IPS-15b (cell line): ENCODE measurements around the gene AK6.
A peak's percentile ranks its signal among the peaks of the same experiment; 100 is the strongest.
"Not testable (repeated sequence)": the region's sequence is repeated elsewhere in the genome, so short reads cannot be mapped to it uniquely, and the experiment has no call there.

ENCODE experiments used
- H3K27me3 ChIP-seq: one replicate; pipeline ENCODE4 v1.6.1; 2013; ENCODE audit warnings: low read length; ENCODE audit not compliant: control insufficient read depth, insufficient read depth
- H3K36me3 ChIP-seq: one replicate; pipeline ENCODE4 v1.6.1; 2013; ENCODE audit warnings: low read length; ENCODE audit not compliant: control insufficient read depth, insufficient read depth
- H3K4me1 ChIP-seq: one replicate; pipeline ENCODE4 v1.6.1; 2013; ENCODE audit warnings: mild to moderate bottlenecking, low read length; ENCODE audit not compliant: control insufficient read depth, insufficient read depth
- H3K4me3 ChIP-seq: one replicate; pipeline ENCODE4 v1.5.1; 2013; ENCODE audit warnings: low read depth, low read length
- H3K9ac ChIP-seq: one replicate; pipeline ENCODE4 v1.6.1; 2013; ENCODE audit warnings: low read depth, mild to moderate bottlenecking, low read length
- H3K9me3 ChIP-seq: one replicate; pipeline ENCODE4 v1.6.1; 2013; ENCODE audit warnings: mild to moderate bottlenecking, low read length; ENCODE audit not compliant: control insufficient read depth, insufficient read depth

Gene AK6

GRCh38 chr5:69369340-69370121 lies at the start of gene AK6, which contains the start of the genes RAD17 and TAF9:
Gene AK6 (minus strand): TSS chr5:69369520. CDS start chr5:69369490, 30 bp downstream.
Gene RAD17 (plus strand): TSS chr5:69369818. CDS start chr5:69372209, 2,391 bp downstream.
Gene TAF9 (minus strand): TSS chr5:69369520. CDS start chr5:69365737, 3,783 bp downstream.
- Histone ChIP-seq H3K4me1 (peaks cover 3% of the 10 kb centered on the region), H3K9me3 (no peaks in the 10 kb centered on the region), H3K9ac (peak within 1 kb of the TSS; percentile 99), H3K36me3 (peaks cover 9% of the 10 kb centered on the region), H3K4me3 (peak within 1 kb of the TSS; percentile 63), H3K27me3 (no peaks in the 10 kb centered on the region)

DNA sequence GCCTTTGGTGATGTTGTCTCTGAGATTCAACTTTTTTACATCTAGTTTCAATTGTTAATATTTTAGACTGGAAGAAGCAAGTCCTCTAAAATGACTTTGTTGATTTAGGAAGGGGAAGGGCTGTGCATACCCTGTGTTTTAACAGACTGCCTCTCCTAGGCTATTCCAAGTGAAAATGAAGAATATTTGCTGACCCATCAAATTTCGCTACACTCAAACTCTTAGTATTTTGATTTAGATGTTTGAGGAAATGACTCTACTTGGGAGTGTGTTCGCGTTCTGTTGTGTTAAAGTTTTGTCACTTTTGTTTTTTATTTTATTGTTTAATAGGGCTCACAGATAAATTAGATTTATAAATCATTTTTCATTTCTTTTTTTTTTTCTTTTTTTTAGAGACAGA lies 49.2 kb upstream of the AK6 start:
- Histone ChIP-seq H3K27me3 (no peaks in the 10 kb centered on the region), H3K9me3 (no peaks in the 10 kb centered on the region), H3K4me1 (peaks cover 4% of the 10 kb centered on the region), H3K9ac (no peak overlapping the region), H3K36me3 (peaks cover 9% of the 10 kb centered on the region), H3K4me3 (no peak overlapping the region)

GRCh38 chr5:69416699-69417098 lies 47.4 kb upstream of the AK6 start:
- Histone ChIP-seq H3K4me3 (no peak overlapping the region), H3K27me3 (no peaks in the 10 kb centered on the region), H3K4me1 (peaks cover 4% of the 10 kb centered on the region), H3K9me3 (no peaks in the 10 kb centered on the region), H3K36me3 (peaks cover 9% of the 10 kb centered on the region), H3K9ac (no peak overlapping the region)

DNA sequence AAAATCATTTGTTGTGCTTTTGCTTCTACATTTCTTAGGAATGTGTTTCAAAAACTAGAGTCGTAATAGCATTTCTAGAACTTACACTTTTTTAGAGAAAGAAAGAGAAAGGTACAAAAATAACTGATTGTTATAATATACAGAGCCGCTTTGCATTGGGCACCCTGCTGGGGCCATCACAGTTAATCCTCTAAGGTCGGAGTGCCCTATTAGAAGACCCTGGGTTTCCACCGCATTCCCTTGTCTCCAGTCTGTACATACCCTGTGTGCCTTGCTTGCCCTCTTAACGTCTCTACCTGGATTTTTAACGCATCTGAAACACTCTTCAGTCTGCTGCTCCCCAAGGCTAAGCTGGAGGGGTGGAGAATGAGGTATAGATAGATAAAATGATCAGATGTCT lies 46.9 kb upstream of the AK6 start:
- peaks cover 4% of the 10 kb centered on the region for H3K4me1 ChIP-seq
- peak overlapping the region; percentile 70 for H3K4me3 ChIP-seq
- no peaks in the 10 kb centered on the region for H3K9me3 ChIP-seq
- H3K27me3 ChIP-seq, result no peaks in the 10 kb centered on the region
- H3K36me3 ChIP-seq, result peaks cover 9% of the 10 kb centered on the region
- peak overlapping the region; percentile 84 for H3K9ac ChIP-seq

GRCh38 chr5:69415584-69415958 lies 46.3 kb upstream of the AK6 start:
- H3K9me3 ChIP-seq, result no peaks in the 10 kb centered on the region
- no peaks in the 10 kb centered on the region for H3K27me3 ChIP-seq
- H3K9ac ChIP-seq, result peak overlapping the region; percentile 84
- peak overlapping the region; percentile 70 for H3K4me3 ChIP-seq
- peaks cover 9% of the 10 kb centered on the region for H3K36me3 ChIP-seq
- peaks cover 4% of the 10 kb centered on the region for H3K4me1 ChIP-seq

GRCh38 chr5:69414885-69415583 lies 45.7 kb upstream of the AK6 start, which contains the start of gene MARVELD2:
Gene MARVELD2 (plus strand): TSS chr5:69415116. CDS start chr5:69419386, 4,270 bp downstream.
- Histone ChIP-seq H3K9me3 (no peaks in the 10 kb centered on the region), H3K4me1 (peaks cover 4% of the 10 kb centered on the region), H3K4me3 (peak within 1 kb of the TSS; percentile 70), H3K27me3 (no peaks in the 10 kb centered on the region), H3K36me3 (peaks cover 9% of the 10 kb centered on the region), H3K9ac (peak within 1 kb of the TSS; percentile 84)

- H3K36me3 ChIP-seq, result peaks cover 3% of the 10 kb centered on the region
- no peaks in the 10 kb centered on the region for H3K9me3 ChIP-seq
Measured at GRCh38 chr5:69404659-69405330, 35.5 kb upstream of the AK6 start.

GRCh38 chr5:69378376-69378775 lies 9.1 kb upstream of the AK6 start:
- Histone ChIP-seq H3K27me3 (no peaks in the 10 kb centered on the region), H3K9ac (no peak overlapping the region), H3K4me3 (no peak overlapping the region), H3K9me3 (no peaks in the 10 kb centered on the region), H3K36me3 (peaks cover 4% of the 10 kb centered on the region), H3K4me1 (no peaks in the 10 kb centered on the region)

More at GRCh38 chr5:69404659-69405330, 35.5 kb upstream of the AK6 start:
- H3K4me1 ChIP-seq, result no peaks in the 10 kb centered on the region
- no peak overlapping the region for H3K4me3 ChIP-seq
- no peak overlapping the region for H3K9ac ChIP-seq
- no peaks in the 10 kb centered on the region for H3K27me3 ChIP-seq

- H3K27me3 ChIP-seq, result no peaks in the 10 kb centered on the region
Measured at GRCh38 chr5:69374911-69375446, 5.7 kb upstream of the AK6 start.

DNA sequence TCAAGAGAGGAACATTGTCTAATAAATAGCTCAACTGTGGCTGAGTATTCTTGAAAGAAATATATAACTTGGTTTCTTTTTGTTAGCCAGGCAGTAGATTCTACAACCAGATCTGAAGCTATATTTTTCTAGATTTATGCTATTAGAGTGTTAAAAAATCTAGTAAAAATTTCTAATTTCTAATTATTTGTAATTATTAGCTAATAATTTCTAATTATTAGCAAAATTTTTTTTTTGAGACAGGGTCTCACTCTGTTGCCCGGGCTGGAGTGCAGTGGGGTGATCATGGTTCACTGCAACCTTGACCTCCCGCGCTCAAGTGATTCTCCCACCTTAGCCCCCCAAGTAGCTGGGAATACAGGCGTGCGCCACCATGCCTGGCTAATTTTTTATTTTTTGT lies 3.1 kb upstream of the AK6 start:
- peaks cover 3% of the 10 kb centered on the region for H3K4me1 ChIP-seq
- no peak overlapping the region for H3K4me3 ChIP-seq

More at GRCh38 chr5:69374911-69375446, 5.7 kb upstream of the AK6 start:
- Histone ChIP-seq H3K4me1 (peaks cover 3% of the 10 kb centered on the region), H3K9me3 (no peaks in the 10 kb centered on the region), H3K9ac (no peak overlapping the region), H3K4me3 (no peak overlapping the region), H3K36me3 (peaks cover 2% of the 10 kb centered on the region)

DNA sequence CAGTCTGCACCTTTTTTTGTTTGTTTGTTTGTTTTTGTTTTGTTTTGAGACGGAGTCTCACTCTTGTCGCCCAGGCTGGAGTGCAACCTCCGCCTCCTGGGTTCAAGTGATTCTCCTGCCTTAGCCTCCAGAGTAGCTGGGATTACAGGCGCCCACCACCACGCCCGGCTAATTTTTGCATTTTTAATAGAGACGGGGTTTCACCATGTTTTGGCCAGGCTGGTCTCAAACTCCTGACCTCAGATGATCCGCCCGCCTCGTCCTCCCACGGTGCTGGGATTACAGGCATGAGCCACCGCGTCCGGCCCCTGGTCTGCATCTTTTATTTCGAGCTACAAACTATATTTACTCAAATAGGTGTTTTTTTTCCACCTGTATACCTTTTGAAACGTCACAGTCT lies 1.0 kb upstream of the AK6 start:
- peak overlapping the region; percentile 63 for H3K4me3 ChIP-seq
- peak overlapping the region; percentile 99 for H3K9ac ChIP-seq
- H3K4me1 ChIP-seq, H3K27me3 ChIP-seq, H3K9me3 ChIP-seq, H3K36me3 ChIP-seq: not testable (repeated sequence)

More for the DNA sequence above, 3.1 kb upstream of the AK6 start:
- Histone ChIP-seq H3K9ac (no peak overlapping the region), H3K27me3 (no peaks in the 10 kb centered on the region), H3K9me3 (no peaks in the 10 kb centered on the region), H3K36me3 (peaks cover 2% of the 10 kb centered on the region)
